ENCODE data around the gene AOC1.

The AOC1 gene

DNA sequence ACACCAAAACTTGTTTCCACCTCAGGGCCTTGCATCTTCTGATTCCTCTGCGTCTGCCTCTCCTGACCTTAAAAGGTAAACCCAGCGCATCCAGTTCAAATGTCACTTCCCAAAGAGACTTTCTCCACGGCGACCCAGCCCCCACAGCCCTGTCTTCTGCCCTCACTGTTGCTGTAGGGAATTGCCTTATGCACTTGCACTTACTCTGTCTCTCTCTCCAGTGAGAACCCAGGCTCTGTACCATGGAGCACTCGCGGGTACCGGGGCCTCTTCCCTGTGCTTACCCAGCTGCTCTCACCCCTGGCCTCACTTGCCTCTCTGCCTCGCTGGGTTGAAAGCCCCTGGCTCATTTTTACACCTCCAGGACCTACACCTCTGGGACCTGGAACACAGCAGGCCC lies 48.4 kb downstream of the AOC1 start:
- no peak overlapping the region for H3K9ac ChIP-seq (ENCODE audit: low read depth, low read length, poor library complexity)
- peak overlapping the region; percentile 76 for H2AFZ ChIP-seq (ENCODE audit: low read length)

DNA sequence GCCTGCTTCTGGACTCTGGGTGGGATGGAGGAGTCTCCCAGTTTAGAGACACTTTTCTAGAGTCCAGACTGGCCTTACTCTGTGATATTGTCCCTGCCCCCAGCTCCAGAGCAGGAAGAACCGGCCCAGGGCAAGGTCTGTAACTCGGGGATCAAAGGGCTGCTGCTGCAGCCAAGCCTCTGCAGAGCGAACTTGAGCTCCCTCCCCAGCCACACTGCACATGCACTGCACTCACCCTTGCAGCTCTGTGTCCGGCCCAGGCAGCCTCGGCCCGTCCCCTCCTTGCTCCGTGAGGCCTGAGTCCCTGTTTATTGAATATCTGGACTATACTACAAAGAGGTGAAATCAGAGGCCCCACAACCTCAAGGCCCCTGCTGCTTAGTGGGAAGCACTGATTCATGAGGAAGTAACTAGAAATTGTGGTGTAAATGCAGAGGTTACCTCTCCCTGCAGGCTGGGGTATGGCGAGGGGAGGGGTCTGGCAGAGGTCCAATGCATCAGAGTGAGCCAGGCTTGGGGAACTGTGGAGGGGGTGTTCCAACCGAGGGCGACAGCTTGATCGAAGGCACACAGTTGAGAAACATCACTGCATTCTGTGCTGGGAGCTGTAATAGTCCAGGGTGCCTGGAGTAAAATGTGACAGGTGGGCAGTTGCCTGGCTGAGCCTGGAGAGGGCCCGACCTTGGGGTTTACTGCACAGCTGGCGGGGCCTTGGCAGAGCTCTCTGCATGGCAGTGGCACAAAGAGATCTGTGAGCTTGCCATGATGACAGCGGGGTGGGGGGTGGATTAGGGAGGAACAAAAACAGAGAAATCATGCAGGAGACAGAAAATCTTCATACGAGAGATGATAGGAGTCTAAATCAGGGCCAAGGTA lies 49.1 kb downstream of the AOC1 start:
- Histone ChIP-seq H2AK5ac (ENCODE audit: low read depth, low read length) (peak overlapping the region; percentile 40), H2AFZ (ENCODE audit: low read length) (peak overlapping the region; percentile 76), H3K9me3 (replicated peaks in 1 of 2; ENCODE audit: control insufficient read depth in 2 of 2, insufficient read depth in 1 of 2, low read depth in 1 of 2, low read length in 2 of 2) (no peaks in the 10 kb centered on the region), H3K14ac (ENCODE audit: low read length) (peak overlapping the region; percentile 49), H3K4ac (ENCODE audit: low read length) (no peak overlapping the region), H3K4me3 (ENCODE audit: low read length in 2 of 2) (no peak overlapping the region), H2BK15ac (ENCODE audit: low read length) (peak overlapping the region; percentile 51), H2BK5ac (ENCODE audit: low read length) (no peak overlapping the region), H3K18ac (ENCODE audit: low read length) (peak overlapping the region; percentile 60), H3K4me1 (ENCODE audit: control insufficient read depth in 2 of 2, insufficient read depth in 1 of 2, low read depth in 1 of 2, low read length in 2 of 2) (peaks cover 0 to 8% of the 10 kb centered on the region in 2 donors), H4K91ac (ENCODE audit: low read depth, low read length, poor library complexity) (no peak overlapping the region), H4K8ac (ENCODE audit: low read depth, low read length) (no peak overlapping the region), H3K9ac (ENCODE audit: low read depth, low read length, poor library complexity) (no peak overlapping the region), H2BK12ac (ENCODE audit: low read length) (no peak overlapping the region), H3K36me3 (replicated peaks in 1 of 2; ENCODE audit: control insufficient read depth in 2 of 2, insufficient read depth in 2 of 2, low read length in 2 of 2) (no peaks in the 10 kb centered on the region), H3K27me3 (ENCODE audit: control insufficient read depth in 3 of 3, insufficient read depth in 3 of 3, low read depth in 1 of 3, low read length in 3 of 3) (peaks cover 0 to 30% (median 0%) of the 10 kb centered on the region in 3 experiments), H3K27ac (replicated peaks; ENCODE audit: low read length) (no peak overlapping the region), H2BK120ac (ENCODE audit: low read depth, low read length) (peak overlapping the region; percentile 51), H3K79me1 (ENCODE audit: low read depth, low read length) (no peaks in the 10 kb centered on the region), H3K23ac (ENCODE audit: low read depth, low read length, poor library complexity) (no peak overlapping the region), H3K4me2 (ENCODE audit: insufficient read depth, low read length, poor library complexity, severe bottlenecking) (no peak overlapping the region)
- no CpG with 5 or more reads among the region's 15 CpGs for WGBS, 2 donors (ENCODE audit: extremely low coverage in 2 of 2, insufficient read length in 2 of 2, insufficient replicate concordance in 1 of 2)
- DNase-seq (ENCODE audit: low spot score): no peak

More for the DNA sequence above, 48.4 kb downstream of the AOC1 start:
- no peak for DNase-seq (ENCODE audit: low spot score)
- no peak overlapping the region for H2BK120ac ChIP-seq (ENCODE audit: low read depth, low read length)
- no peak overlapping the region for H3K4me3 ChIP-seq (ENCODE audit: low read length in 2 of 2)
- H2BK15ac ChIP-seq (ENCODE audit: low read length): peak overlapping the region; percentile 51
- H3K9me3 ChIP-seq (replicated peaks in 1 of 2; ENCODE audit: control insufficient read depth in 2 of 2, insufficient read depth in 1 of 2, low read depth in 1 of 2, low read length in 2 of 2): no peaks in the 10 kb centered on the region
- H2BK5ac ChIP-seq (ENCODE audit: low read length): peak overlapping the region; percentile 68
- no peaks in the 10 kb centered on the region for H3K79me1 ChIP-seq (ENCODE audit: low read depth, low read length)
- peaks cover 0 to 8% of the 10 kb centered on the region in 2 donors for H3K4me1 ChIP-seq (ENCODE audit: control insufficient read depth in 2 of 2, insufficient read depth in 1 of 2, low read depth in 1 of 2, low read length in 2 of 2)
- H4K91ac ChIP-seq (ENCODE audit: low read depth, low read length, poor library complexity): no peak overlapping the region
- H3K4ac ChIP-seq (ENCODE audit: low read length): no peak overlapping the region
- H3K18ac ChIP-seq (ENCODE audit: low read length): peak overlapping the region; percentile 61
- H2BK12ac ChIP-seq (ENCODE audit: low read length): peak overlapping the region; percentile 52
- H3K23ac ChIP-seq (ENCODE audit: low read depth, low read length, poor library complexity): no peak overlapping the region
- H3K27me3 ChIP-seq (ENCODE audit: control insufficient read depth in 3 of 3, insufficient read depth in 3 of 3, low read depth in 1 of 3, low read length in 3 of 3): peaks cover 0 to 30% (median 0%) of the 10 kb centered on the region in 3 experiments
- no peak overlapping the region for H3K4me2 ChIP-seq (ENCODE audit: insufficient read depth, low read length, poor library complexity, severe bottlenecking)
- no CpG with 5 or more reads among the region's 8 CpGs for WGBS, 2 donors (ENCODE audit: extremely low coverage in 2 of 2, insufficient read length in 2 of 2, insufficient replicate concordance in 1 of 2)
- H3K27ac ChIP-seq (replicated peaks; ENCODE audit: low read length): no peak overlapping the region
- H4K8ac ChIP-seq (ENCODE audit: low read depth, low read length): no peak overlapping the region
- no peak overlapping the region for H2AK5ac ChIP-seq (ENCODE audit: low read depth, low read length)
- H3K36me3 ChIP-seq (replicated peaks in 1 of 2; ENCODE audit: control insufficient read depth in 2 of 2, insufficient read depth in 2 of 2, low read length in 2 of 2): no peaks in the 10 kb centered on the region
- H3K14ac ChIP-seq (ENCODE audit: low read length): peak overlapping the region; percentile 5

DNA sequence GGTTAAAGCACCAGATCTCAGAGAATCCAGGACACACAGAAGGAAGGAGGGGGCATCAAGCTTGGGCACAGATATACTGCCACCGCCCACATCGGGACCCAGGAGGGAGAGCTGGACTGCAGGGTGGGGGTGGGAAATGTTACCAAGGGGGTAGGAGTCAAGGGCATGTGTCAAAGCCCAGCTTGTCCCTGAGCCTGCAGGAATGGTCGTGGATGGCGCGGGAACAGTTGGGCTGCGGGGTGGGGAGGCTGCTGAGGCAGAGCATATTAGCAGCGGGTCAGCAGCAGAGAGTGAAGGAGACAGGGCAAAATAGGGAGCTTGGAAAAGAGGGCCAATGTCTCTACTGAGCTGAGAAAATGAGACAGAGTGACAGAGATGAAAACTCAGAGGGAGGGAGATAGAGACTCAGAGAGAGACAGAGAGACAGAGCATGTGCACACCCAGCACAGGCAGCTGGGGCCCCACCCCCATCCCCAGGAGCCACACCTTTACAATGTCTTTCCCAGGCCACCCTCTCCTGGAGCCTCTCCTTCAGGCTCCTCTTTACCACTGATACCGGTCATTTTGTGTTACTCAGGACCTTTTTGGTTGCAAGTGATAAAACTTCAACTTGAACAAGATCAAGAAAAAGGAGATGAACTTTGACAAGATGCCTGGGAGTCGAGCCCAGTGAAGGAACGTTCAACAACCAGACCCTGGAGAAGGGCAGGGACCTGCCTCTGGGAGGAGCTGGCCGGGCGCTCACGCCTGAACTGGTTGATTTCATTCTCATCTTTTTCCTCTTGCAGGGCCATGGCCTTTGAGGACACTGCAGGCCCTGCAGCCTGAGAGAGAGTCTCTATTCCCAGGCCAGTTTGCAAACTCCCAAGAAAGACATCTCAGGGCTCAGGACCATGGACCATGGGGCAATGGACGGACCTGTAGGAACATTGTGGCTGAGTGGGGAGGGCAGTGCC lies 50.0 kb downstream of the AOC1 start:
- no peaks in the 10 kb centered on the region for H3K9me3 ChIP-seq (replicated peaks in 1 of 2; ENCODE audit: control insufficient read depth in 2 of 2, insufficient read depth in 1 of 2, low read depth in 1 of 2, low read length in 2 of 2)
- peak overlapping the region; percentile 32 for H4K8ac ChIP-seq (ENCODE audit: low read depth, low read length)
- no peak overlapping the region for H3K23ac ChIP-seq (ENCODE audit: low read depth, low read length, poor library complexity)
- H3K9ac ChIP-seq (ENCODE audit: low read depth, low read length, poor library complexity): no peak overlapping the region
- H2BK15ac ChIP-seq (ENCODE audit: low read length): peak overlapping the region; percentile 43
- no peaks in the 10 kb centered on the region for H3K79me1 ChIP-seq (ENCODE audit: low read depth, low read length)
- H2BK12ac ChIP-seq (ENCODE audit: low read length): no peak overlapping the region
- no peak overlapping the region for H2BK5ac ChIP-seq (ENCODE audit: low read length)
- no CpG with 5 or more reads among the region's 14 CpGs for WGBS, 2 donors (ENCODE audit: extremely low coverage in 2 of 2, insufficient read length in 2 of 2, insufficient replicate concordance in 1 of 2)
- no peak for DNase-seq (ENCODE audit: low spot score)
- H3K27me3 ChIP-seq (ENCODE audit: control insufficient read depth in 3 of 3, insufficient read depth in 3 of 3, low read depth in 1 of 3, low read length in 3 of 3): peaks cover 0 to 24% (median 0%) of the 10 kb centered on the region in 3 experiments
- H2AK5ac ChIP-seq (ENCODE audit: low read depth, low read length): peak overlapping the region; percentile 58
- no peaks in the 10 kb centered on the region for H3K36me3 ChIP-seq (replicated peaks in 1 of 2; ENCODE audit: control insufficient read depth in 2 of 2, insufficient read depth in 2 of 2, low read length in 2 of 2)
- no peak overlapping the region for H3K4me3 ChIP-seq (ENCODE audit: low read length in 2 of 2)
- no peak overlapping the region for H2AFZ ChIP-seq (ENCODE audit: low read length)
- no peak overlapping the region for H3K27ac ChIP-seq (replicated peaks; ENCODE audit: low read length)
- H3K14ac ChIP-seq (ENCODE audit: low read length): no peak overlapping the region
- no peak overlapping the region for H2BK120ac ChIP-seq (ENCODE audit: low read depth, low read length)
- no peak overlapping the region for H3K4me2 ChIP-seq (ENCODE audit: insufficient read depth, low read length, poor library complexity, severe bottlenecking)
- H3K18ac ChIP-seq (ENCODE audit: low read length): peak overlapping the region; percentile 67
- no peak overlapping the region for H4K91ac ChIP-seq (ENCODE audit: low read depth, low read length, poor library complexity)
- no peak overlapping the region for H3K4ac ChIP-seq (ENCODE audit: low read length)
- peaks cover 0 to 8% of the 10 kb centered on the region in 2 donors for H3K4me1 ChIP-seq (ENCODE audit: control insufficient read depth in 2 of 2, insufficient read depth in 1 of 2, low read depth in 1 of 2, low read length in 2 of 2)

All from neuronal stem cell (in vitro differentiated cells).